Naive thymus-derived CD8-positive, alpha-beta T cell (primary cell): Measurements from ENCODE around the gene OPA1. TPM values are rescaled to one million over a fixed set of nuclear protein-coding genes. Genes with fewer than 3 reads are reported as not detected.

ENCODE experiments used
- ATAC-seq, 2 donors: fragments of 150-1000 bp; cut with Tn5 transposase in 1 of 2; sonication (Bioruptor Pico), chemical (Tn5 transposase) in 1 of 2; 1 replicate in 1 of 2; 2 replicates in 1 of 2; pipeline ENCODE4 v1.10.0; 2021; ENCODE audit warnings: mild to moderate bottlenecking in 2 of 2, moderate library complexity in 2 of 2
- POLR2A ChIA-PET: fragments of 350-600 bp; sonication (Branson Sonifier 250); formaldehyde crosslinking; loops from one replicate; lab custom pipeline; 2021; ENCODE audit warnings: antibody characterized with exemption; lab: Charles Lee
- DNase-seq, 10 donors: peaks; one replicate each; pipeline versions ENCODE4 v3.0.0 to v3.0.0-alpha.2; 2020 to 2022
- H3K27ac Mint-ChIP-seq, 10 donors: one replicate each; pipeline ENCODE4 v1.8.0; 2020 to 2022; ENCODE audit warnings: mild to moderate bottlenecking in 10 of 10, mixed read lengths in 10 of 10, moderate library complexity in 4 of 10, inconsistent platforms in 1 of 10
- H3K27me3 Mint-ChIP-seq, 5 donors: one replicate each; pipeline ENCODE4 v1.8.0; 2021 to 2022; ENCODE audit warnings: mixed read lengths in 5 of 5
- H3K36me3 Mint-ChIP-seq, 3 donors: one replicate each; pipeline ENCODE4 v1.8.0; 2020 to 2022; ENCODE audit warnings: mixed read lengths in 3 of 3, mild to moderate bottlenecking in 2 of 3, inconsistent platforms in 1 of 3
- H3K4me1 Mint-ChIP-seq, 4 donors: one replicate each; pipeline ENCODE4 v1.8.0; 2021 to 2022; ENCODE audit warnings: mixed read lengths in 4 of 4
- H3K4me3 Mint-ChIP-seq, 10 donors: one replicate each; pipeline ENCODE4 v1.8.0; 2020 to 2022; ENCODE audit warnings: mild to moderate bottlenecking in 10 of 10, mixed read lengths in 10 of 10, moderate library complexity in 6 of 10, inconsistent platforms in 1 of 10
- H3K9me3 Mint-ChIP-seq, 9 donors: one replicate each; pipeline ENCODE4 v1.8.0; 2020 to 2022; ENCODE audit warnings: mixed read lengths in 9 of 9, mild to moderate bottlenecking in 3 of 9, inconsistent platforms in 1 of 9, moderate library complexity in 1 of 9
- polyA plus RNA-seq, 3 donors: library from polyadenylated mRNA; unstranded; fragments of 300-500 nt; fragmentation: Illumina TruSeq; gene quantifications; one replicate each; pipeline ENCODE4 v1.2.3, GENCODE V29; 2021
- total RNA-seq, 8 experiments: library from RNA in 2 of 8; stranded (reverse) in 2 of 8; gene quantifications; one replicate each; pipeline ENCODE4 v1.2.3 and lab custom pipeline; 2021 to 2026

OPA1 gene
- total and polyA plus RNA-seq, 5 experiments from 2014 or later = 21.5 to 54.4 (median 26.5) TPM

DNA sequence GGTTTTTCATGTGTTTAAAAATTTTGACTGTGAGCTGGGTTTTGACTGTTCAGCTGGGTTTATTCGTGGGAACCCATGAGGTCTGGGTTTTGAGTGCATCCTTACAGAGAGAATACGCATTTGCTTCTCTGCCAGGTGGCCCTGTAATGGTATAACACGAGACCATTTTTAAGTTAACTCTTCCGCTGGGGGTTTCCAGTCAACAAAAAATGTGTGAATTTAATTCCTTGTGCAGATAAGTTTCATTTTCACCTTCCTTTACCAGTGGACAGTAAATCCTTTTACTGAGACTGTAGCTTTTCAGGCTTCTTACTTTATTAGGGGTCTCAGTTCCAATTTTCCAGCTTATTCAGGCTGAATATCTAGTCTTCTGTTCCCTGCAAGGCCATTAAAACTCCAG lies 149.6 kb downstream of the OPA1 start:
- POLR2A ChIA-PET = no interaction called here
- H3K4me1 Mint-ChIP-seq = peaks cover 4 to 8% (median 6%) of the 10 kb centered on the region in 4 donors
- no peak for ATAC-seq
- no peak overlapping the region for H3K27ac Mint-ChIP-seq
- H3K9me3 Mint-ChIP-seq = no peaks in the 10 kb centered on the region
- no peak for DNase-seq
- H3K36me3 Mint-ChIP-seq = no peaks in the 10 kb centered on the region
- H3K4me3 Mint-ChIP-seq = no peak overlapping the region
- H3K27me3 Mint-ChIP-seq = peaks cover 0 to 14% (median 5%) of the 10 kb centered on the region in 5 donors

DNA sequence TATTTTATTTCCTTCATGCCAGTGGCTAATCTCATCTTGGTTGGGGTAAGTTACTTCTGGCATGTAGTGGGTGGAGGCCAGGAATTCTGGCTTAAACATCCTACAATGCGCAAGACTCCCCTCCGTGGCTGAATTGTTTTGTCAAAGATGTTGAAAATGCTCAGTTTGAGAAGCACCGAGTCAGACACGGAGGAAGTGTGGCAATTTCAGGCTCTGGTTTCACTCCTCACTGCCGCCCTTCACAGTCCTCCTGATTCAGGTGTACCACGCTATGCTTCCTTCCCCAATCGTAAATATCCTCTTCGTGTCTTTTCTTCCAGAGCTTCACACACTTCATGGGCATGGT lies 150.7 kb downstream of the OPA1 start:
- DNase-seq (no peak), ATAC-seq (no peak)
- Mint-ChIP-seq H3K36me3 (no peaks in the 10 kb centered on the region), H3K4me1 (peaks cover 4 to 8% (median 6%) of the 10 kb centered on the region in 4 donors), H3K9me3 (peaks cover 0 to under 1% (median 0%) of the 10 kb centered on the region in 9 donors), H3K4me3 (peak overlapping the region in 1 of 10 donors; percentile 4), H3K27me3 (peaks cover 0 to 14% (median 5%) of the 10 kb centered on the region in 5 donors), H3K27ac (peak overlapping the region in 1 of 10 donors; percentile 25)
- POLR2A ChIA-PET = no interaction called here

DNA sequence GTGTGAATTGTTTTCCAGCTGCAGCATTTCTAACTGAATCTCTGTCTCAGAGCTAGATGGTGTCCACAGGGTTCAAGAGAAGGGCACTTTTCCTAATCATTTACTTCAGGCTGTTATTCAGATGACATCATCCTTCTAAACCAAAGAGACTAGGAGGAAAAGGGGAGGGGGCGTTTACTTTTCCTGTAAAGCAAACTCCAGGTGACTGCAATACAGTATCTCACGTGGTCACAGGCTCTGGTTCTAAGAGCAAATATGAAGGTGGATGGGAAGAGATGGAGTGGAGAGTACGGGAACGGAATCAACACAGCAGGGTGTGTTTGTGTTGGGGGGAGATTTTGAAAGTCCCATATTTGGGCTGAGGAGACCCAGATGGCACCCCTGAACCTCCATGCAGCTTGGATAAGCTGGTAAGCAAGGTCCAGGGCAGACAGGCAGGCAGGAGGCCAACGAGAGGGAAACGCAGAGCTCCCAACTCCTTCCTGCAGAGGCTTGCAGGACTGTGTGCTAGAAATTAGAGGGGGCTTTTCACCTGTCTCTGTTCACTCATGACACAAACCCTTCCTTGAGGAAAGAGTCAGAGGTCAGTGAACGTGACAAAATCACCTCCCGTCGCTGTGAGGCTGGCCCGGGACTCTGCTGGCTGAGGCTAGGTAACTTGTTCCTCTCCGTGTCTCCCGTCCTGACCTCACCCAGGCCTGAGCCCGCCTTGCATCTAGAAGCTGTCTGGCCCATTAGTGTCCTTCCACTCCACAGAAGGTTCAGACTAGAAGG lies 151.2 kb downstream of the OPA1 start:
- Mint-ChIP-seq H3K4me3 (peak overlapping the region in 1 of 10 donors; percentile 4), H3K36me3 (peaks cover 0 to 2% (median 0%) of the 10 kb centered on the region in 3 donors), H3K27ac (peak overlapping the region in 1 of 10 donors; percentile 25), H3K9me3 (peaks cover 0 to 5% (median 0%) of the 10 kb centered on the region in 9 donors), H3K27me3 (peaks cover 0 to 14% (median 5%) of the 10 kb centered on the region in 5 donors), H3K4me1 (peaks cover 4 to 8% (median 6%) of the 10 kb centered on the region in 4 donors)
- ATAC-seq (no peak), DNase-seq (no peak)
- POLR2A ChIA-PET = interaction anchor here (0.6 kb wide), 1 partner anchor 233 kb away, joined by 4 read pairs; no protein-coding TSS in a partner anchor

- Mint-ChIP-seq H3K4me3 (no peak overlapping the region), H3K36me3 (peaks cover 0 to 2% (median 0%) of the 10 kb centered on the region in 3 donors), H3K4me1 (peaks cover 4 to 8% (median 6%) of the 10 kb centered on the region in 4 donors), H3K27ac (no peak overlapping the region), H3K9me3 (peaks cover 0 to 5% (median 0%) of the 10 kb centered on the region in 9 donors), H3K27me3 (peaks cover 0 to 14% (median 5%) of the 10 kb centered on the region in 5 donors)
- DNase-seq (no peak), ATAC-seq (no peak)
- POLR2A ChIA-PET = interaction anchor here (0.6 kb wide), 1 partner anchor 232 kb away, joined by 4 read pairs; no protein-coding TSS in a partner anchor
Measured at GRCh38 chr3:193744822-193745684, 152.0 kb downstream of the OPA1 start.

- Mint-ChIP-seq H3K36me3 (peaks cover 0 to 2% (median 0%) of the 10 kb centered on the region in 3 donors), H3K4me3 (no peak overlapping the region), H3K9me3 (peaks cover 0 to 5% (median 0%) of the 10 kb centered on the region in 9 donors), H3K27ac (no peak overlapping the region), H3K27me3 (peaks cover under 1 to 14% (median 8%) of the 10 kb centered on the region in 5 donors), H3K4me1 (peaks cover 4 to 8% (median 6%) of the 10 kb centered on the region in 4 donors)
- POLR2A ChIA-PET = no interaction called here
- DNase-seq (no peak), ATAC-seq (no peak)
Measured at GRCh38 chr3:193746832-193747231, 153.8 kb downstream of the OPA1 start.

Other genes with a start within 250 kb of the OPA1 start
- gene ATP13A5, start 214.5 kb upstream of the OPA1 start, total RNA-seq = not detected
- not detected for gene ATP13A5, start 214.5 kb upstream of the OPA1 start, polyA plus RNA-seq
- 1 to 10 TPM; 4.6 to 7.1 TPM for gene ATP13A4, start 38.3 kb upstream of the OPA1 start, total RNA-seq
- under 1 TPM in 2 of 3 donors, not detected in 1; 0.53 to 0.93 TPM for gene ATP13A4, start 38.3 kb upstream of the OPA1 start, polyA plus RNA-seq